IPS-NIHi11 (cell line): ENCODE measurements around the gene ADAT1.

ENCODE experiments used
- DNase-seq: peaks from one replicate; pipeline ENCODE4 v3.0.0; 2012; ENCODE audit warnings: mixed read lengths, low spot score

ADAT1 gene

DNA sequence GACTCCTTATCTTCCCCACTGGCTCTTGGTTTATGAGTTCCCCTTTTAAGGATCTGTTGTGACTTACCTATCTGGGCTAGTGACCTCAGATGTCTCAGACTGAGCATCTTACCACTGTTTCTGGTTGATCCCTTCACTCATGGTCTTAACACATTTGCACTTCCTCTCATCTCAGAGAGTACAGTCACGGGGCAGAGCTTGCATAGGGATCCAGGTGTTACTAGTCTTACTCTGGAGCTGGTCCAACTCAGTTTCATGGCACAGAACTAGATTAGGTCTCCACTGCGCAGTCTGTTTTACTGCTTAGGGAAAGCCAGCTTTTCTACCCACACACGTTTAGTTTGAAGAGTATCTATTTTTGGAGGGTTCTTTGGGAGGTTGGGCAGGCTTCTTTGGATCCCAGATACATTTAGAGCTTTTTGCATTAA lies 46.7 kb downstream of the ADAT1 start:
- no peak for DNase-seq

DNA sequence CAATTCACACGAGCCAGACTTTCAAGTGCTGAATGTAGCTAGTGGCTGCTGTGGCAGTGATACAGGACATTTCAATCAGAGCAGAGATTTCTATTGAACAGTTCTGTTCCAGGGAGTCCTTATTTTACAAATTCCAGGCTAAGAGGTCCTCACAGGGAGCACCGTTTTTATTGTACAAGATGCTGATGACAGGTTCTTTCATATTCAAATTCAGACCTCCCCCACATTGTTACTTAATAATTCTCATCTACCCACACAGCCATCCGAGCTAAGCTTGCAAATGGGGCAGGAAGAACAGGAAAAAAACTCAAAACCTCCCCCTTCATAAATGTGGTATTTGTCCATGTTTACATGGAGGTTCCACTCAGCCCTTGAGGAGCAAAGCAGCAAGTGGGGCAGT lies 47.1 kb downstream of the ADAT1 start:
- DNase-seq: no peak

DNA sequence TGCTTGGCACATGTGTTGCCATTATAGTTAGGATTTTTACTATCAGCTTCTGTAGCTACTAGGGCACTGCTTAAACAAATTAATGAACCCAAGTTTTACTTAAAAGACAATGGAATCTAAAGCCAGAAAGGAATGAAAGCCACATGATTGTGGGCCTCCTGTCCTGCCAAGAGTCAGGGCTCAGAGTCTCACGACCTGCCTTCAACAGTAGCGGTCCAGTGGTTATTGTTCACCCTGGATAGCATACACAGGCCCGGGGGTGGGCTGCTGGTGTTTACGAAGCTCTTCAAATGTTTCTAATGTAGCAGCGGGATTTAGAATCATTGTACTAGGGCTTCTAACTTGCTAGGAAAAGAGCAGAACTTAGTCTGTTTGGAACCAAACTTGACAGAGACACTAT lies 49.1 kb downstream of the ADAT1 start:
- DNase-seq: no peak

- no peak for DNase-seq
Observed at GRCh38 chr16:75572864-75573542, 50.1 kb downstream of the ADAT1 start.

DNA sequence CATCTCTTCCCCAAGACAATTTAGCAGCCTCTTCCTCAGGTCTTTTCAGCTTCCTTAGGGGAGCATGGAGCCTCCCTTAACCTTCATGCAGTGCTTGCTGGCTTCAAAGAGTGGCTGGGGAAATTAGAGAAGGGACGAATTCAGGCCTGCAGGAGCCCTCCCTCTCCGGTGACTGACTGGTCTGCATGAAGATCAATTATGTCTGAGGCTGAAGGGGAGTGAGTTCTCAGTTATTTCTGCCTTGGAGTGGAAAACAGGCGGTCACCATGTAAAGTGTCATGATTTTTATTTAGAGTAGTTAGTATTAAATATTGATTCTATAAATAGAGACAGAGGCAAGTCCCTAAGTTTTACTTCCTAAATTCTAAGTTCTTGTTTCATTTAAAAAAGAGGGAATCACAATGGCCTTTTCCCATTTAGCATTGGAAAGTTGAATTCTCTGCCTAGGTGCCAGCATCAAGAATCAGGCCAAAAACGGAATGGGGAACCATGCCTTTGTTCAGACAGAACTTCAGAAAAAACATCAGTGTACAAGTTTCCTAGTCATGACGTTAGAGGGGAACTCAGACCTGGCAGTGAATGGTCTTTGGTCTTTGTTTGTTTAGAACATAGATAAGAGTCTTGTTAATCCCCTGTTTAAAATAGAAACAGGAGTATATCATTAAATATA lies 52.5 kb downstream of the ADAT1 start:
- no peak for DNase-seq

DNA sequence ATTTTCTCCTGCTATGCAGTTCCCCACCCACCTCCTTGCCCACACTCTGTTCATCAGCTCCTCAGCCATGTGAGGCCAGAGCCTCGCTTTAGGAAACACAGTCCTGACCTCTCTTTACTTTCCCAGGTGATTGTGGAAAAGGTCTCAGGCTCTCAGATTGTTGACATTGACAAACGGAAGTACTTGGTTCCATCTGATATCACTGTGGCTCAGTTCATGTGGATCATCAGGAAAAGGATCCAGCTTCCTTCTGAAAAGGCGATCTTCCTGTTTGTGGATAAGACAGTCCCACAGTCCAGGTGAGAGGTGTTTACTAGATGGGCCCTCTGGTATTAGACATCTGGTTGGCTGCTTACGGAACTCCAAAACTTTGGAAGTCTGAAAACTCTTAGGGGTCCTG lies 55.2 kb downstream of the ADAT1 start:
- DNase-seq: no peak

DNA sequence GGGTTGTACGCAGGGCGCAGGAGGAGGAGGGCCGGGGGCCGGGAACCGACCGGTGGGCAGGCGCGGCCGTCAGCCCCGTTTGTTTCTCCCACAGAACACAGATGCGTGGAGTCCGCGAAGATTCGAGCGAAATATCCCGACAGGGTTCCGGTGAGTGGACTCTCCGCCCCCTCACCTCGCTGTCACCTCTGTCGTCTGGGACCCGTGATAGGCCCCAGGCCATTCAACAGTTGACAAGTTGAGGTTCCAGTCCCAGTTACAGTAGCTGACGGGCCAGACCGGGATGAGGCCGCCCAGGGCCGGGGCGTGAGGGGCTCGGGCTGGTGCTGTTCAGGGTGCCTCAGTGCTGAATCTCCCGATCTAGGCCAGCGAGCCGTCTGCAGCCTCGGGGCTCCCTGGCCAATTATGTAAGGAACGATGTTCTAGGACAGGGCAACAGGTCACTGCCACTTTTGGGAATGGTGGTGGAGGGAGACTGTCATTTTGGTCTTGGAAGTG lies 56.3 kb downstream of the ADAT1 start:
- DNase-seq: peak; percentile 31

DNA sequence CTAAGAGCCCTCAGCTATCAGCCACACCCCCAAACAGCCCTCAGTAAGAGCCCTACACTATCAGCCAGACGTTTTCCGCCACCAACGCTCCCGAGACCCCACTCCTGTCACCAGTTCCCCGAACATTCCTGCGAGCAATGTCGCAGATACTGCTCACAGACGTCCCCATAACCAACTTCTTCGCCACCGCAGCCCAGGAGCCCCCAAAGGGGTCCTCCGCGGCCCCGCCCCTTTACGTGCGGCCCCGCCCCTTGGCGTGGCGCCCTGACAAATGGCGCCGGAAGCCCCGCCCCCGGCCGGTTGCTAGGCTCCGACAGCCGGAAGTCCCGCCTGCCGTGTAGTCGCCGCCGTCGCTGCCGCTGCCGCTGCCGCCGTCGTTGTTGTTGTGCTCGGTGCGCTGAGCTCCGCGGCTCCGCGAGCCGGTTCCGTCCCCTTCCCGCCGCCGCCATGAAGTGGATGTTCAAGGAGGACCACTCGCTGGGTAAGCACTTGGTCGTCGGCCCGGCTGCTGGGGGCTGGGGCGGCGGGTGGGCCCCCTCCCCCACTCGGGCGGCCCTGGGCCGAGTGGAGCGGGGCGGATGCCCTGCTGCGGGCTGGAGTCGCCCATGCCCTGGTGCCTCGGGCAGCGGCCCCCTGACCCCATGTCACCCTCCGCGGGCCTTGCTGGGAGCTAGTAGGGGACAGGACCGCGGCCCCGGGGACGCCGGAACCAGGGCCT lies 56.9 kb downstream of the ADAT1 start, which contains the start of gene GABARAPL2:
TSS of gene GABARAPL2 (plus strand) at position 340 of the 718 bp plus-strand sequence. CDS start at position 448, 108 bp downstream.
- peak; percentile 95 for DNase-seq

- DNase-seq: no peak
Observed at GRCh38 chr16:75565640-75566039, 57.4 kb downstream of the ADAT1 start.

- peak; percentile 27 for DNase-seq
Observed at GRCh38 chr16:75559564-75560372, 63.3 kb downstream of the ADAT1 start.

GRCh38 chr16:75558846-75559401 lies 64.2 kb downstream of the ADAT1 start:
- no peak for DNase-seq

GRCh38 chr16:75556431-75556950 lies 66.6 kb downstream of the ADAT1 start:
- no peak for DNase-seq

- peak; percentile 96 for DNase-seq
Observed at GRCh38 chr16:75555707-75556430, 67.2 kb downstream of the ADAT1 start, which contains the start of gene TMEM231. Gene TMEM231, minus strand, starts transcription at chr16:75556252. Its CDS starts 43 bp downstream, at chr16:75556209.

- peak; percentile 91 for DNase-seq
Observed at GRCh38 chr16:75555213-75555706, 67.8 kb downstream of the ADAT1 start.

- DNase-seq: no peak
Observed at GRCh38 chr16:75552951-75553350, 70.1 kb downstream of the ADAT1 start.

DNA sequence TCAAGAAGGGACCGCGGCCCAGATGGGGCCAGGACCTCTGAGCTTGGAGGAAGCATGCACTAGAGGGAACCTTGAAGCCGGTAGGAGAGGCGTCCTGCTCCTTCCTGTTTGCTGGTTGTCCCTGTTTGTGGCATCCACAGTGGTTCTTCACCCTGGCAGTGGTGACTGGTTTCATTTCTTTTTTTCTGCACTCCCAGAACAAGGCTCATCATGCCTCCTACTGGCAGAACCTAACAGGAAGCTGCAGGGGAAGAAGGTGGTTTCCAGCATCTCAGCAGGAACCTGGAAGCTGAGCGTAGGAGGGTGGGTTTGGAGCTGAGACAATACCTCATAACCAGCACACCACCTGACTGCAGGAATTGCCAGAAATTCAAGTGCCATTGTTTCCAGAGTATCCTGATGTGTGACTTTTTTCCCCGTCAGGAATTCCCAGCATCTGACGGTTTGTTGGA lies 72.8 kb downstream of the ADAT1 start:
- DNase-seq: peak; percentile 86
